Measurements from ENCODE around the gene FIGN.

DNA sequence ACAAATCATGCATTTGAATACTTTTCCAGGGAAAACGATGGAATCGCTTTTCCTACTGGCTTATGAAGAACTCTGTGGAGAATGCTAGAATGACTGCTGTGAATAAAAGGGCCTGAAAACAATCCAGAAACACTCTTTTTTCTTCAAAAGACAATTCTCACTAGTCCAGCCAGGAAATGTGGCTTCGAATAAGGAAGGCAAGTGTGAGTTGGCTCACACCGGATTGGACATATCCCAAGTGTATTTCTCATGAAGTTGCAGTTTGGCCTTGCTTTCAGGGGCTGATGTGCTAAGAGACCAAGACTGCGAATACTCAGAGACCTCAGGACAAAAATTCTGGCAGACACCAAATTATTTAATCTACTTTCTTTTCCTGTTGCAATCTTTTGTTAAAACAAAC is 54.1 kb downstream of the FIGN start:
- TF ChIP-seq, protein P1, sequence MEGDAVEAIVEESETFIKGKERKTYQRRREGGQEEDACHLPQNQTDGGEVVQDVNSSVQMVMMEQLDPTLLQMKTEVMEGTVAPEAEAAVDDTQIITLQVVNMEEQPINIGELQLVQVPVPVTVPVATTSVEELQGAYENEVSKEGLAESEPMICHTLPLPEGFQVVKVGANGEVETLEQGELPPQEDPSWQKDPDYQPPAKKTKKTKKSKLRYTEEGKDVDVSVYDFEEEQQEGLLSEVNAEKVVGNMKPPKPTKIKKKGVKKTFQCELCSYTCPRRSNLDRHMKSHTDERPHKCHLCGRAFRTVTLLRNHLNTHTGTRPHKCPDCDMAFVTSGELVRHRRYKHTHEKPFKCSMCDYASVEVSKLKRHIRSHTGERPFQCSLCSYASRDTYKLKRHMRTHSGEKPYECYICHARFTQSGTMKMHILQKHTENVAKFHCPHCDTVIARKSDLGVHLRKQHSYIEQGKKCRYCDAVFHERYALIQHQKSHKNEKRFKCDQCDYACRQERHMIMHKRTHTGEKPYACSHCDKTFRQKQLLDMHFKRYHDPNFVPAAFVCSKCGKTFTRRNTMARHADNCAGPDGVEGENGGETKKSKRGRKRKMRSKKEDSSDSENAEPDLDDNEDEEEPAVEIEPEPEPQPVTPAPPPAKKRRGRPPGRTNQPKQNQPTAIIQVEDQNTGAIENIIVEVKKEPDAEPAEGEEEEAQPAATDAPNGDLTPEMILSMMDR (conservative IDR thresholded peaks at IDR 0.05 in 1 of 2, IDR thresholded peaks at IDR 0.05 in 1 of 2; ENCODE audit: low read depth in 1 of 2, low read length in 2 of 2), result no peak
- no peak for TF ChIP-seq EZH2 (IDR thresholded peaks at IDR 0.05; ENCODE audit: low read length, missing control alignments)

Data from fibroblast of lung (primary cell).